Femur (tissue), 1 donor: ENCODE measurements around the gene PCAT6.

Experiments used
- DNase-seq: peaks from one replicate; pipeline ENCODE4 v3.0.0-alpha.2; 2017

The PCAT6 gene

DNA sequence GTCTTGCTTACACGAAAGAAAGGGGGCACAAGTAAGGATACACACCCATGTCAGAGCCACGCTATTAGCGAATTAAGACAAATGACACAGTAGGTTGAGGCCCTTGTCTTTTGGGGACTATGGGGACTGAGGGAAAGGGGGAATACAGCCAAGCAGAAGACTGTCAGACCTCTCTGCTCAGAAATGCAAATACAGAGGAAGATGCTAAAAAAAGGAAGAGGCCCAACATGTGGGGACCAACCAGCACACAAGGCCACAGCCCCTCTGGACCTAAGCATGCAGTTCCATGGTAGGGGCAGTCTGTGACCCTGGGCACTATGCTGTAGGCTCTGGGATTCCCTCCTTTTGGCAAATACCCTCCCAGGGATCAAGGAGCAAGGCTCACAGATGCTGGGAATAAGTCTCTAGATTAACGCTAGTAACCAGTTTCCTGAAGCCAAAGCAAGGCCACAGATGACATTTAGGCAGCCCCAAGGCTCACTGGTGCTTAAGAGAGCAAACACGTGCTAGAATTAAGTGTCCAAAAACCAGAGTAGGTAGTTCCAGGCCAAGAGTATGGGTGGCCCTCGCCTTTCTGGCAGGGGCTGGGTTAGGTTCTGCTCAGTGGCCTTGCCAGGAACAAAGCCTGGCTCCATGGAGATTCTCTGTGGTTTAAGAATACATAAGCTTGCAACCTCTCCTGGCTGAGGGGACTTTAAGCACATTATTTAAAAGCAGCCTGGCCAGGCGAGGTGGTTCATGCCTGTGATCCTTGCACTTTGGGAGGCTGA lies 40.0 kb downstream of the PCAT6 start:
- DNase-seq: peak; percentile 39

DNA sequence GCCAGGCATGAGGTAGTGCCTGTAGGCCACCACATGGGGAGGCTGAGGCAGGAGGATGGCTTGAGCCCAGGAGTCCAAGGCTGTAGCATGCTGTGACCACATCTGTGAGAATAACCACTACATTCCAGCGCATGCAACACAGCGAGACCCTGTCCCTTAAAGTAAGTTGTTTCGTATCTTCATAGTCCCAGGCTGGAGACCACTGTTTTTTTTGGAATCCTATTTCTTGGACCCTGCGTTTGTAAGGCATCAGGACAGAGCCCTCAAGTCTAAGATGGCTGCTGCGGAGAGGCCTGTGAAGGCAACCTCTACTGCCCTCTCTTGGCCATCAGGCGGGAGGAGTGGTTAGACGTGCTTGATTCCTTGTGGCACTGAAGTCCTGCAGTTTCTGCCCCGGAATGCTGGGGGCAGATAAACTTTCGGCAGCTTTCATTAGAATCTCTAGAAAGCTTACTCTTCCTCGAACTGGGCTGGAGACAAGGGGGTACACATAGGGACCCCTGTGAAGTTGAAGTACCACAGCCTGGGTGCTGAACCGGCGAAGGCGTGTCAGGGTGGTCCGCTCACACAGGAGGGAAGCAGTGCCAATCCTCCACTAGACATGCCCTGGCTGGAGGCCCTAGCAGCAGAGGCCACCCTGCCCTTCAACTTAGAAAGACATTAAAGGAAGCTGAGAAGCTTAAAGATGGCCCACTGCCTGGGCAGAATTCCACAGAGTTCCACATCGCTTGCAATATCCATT lies 41.6 kb downstream of the PCAT6 start:
- DNase-seq: peak; percentile 35

DNA sequence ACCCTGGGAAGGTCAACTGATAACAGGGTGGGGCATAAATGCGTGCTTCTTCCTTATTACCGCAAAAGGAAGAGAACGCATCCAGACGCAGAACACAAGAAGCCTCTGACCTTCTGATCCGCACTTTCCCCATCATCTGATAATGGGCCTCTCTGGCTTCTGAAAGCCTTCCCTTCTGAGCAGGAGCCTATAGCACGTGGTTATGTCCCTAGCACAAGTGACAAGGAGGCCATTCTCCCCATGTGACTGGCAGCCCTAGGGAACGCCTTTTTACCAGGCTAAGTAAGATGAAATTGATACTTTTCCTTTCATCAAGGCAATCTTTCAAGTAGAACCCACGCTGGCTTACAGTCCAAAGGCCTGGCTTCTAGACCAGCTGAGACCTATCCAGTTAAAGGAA lies 44.0 kb downstream of the PCAT6 start:
- no peak for DNase-seq

DNA sequence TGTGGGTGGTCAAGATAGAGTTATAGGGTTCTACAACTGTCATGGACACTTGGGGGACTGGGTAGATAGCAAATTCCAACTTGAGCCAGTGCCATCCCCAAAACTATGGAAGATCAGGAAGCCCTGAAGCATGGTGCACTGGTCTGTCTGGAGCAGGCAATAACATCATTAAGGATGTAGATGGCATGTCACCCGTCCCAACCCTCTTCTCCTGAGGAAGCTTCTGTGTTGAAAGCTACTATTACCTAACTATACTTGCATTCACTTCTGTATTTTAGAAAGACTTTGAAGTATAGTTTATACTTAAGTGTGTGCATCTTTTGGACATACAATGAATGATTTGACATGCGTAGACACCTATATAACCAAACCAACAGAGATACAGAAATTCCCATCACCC lies 45.3 kb downstream of the PCAT6 start:
- DNase-seq: no peak

- DNase-seq: no peak
Measured at GRCh38 chr1:202857136-202857610, 46.4 kb downstream of the PCAT6 start.

- DNase-seq: no peak
Measured at GRCh38 chr1:202858331-202858730, 47.6 kb downstream of the PCAT6 start.

DNA sequence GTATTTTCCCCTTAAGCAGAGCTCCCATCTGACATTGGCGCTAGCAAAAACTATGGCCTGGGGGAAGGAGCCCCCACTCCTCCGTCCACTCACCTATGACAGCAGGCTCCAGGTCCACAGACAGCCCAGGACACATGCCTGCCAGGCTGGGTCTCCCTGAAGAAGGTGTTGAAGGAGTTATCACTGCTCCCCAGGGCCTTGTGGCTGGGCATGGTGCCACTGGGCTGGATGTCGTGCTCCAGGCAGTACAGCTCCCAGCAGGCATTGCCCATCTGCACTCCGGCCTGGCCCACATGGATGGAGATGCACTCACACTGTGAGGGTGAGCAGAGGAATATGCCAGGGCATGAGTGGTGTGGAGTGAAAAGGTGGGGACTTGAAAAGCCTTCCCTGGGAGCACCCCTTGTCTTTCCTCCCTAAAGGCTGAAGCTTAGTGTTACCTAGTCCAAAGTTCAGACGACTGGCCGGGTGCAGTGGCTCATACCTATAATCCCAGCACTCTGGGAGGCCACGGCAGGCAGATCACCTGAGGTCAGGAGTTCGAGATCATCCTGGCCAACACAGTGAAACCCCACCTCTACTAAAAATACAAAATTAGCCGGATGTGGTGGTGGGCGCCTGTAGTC lies 48.1 kb downstream of the PCAT6 start:
- DNase-seq: no peak

- DNase-seq: peak; percentile 37
Measured at GRCh38 chr1:202860744-202861419, 50.1 kb downstream of the PCAT6 start.
